ENCODE data around the gene FAM3D.
"Not testable (repeated sequence)": the region's sequence is repeated elsewhere in the genome, so short reads cannot be mapped to it uniquely, and the experiment has no call there.

Gene FAM3D

GRCh38 chr3:58679974-58680666, 13.5 kb upstream of the FAM3D start:
- peaks cover 2% of the 10 kb centered on the region for H3K27me3 ChIP-seq (ENCODE audit: insufficient read depth, poor library complexity, severe bottlenecking)
- no peak for DNase-seq (ENCODE audit: low read depth in 1 of 2, low spot score in 1 of 2)
- no peak overlapping the region for H3K4me3 ChIP-seq (replicated peaks; ENCODE audit: insufficient read depth, low read length)
- TF ChIP-seq SPI1 (IDR thresholded peaks at IDR 0.05; ENCODE audit: borderline replicate concordance, low read depth) (no peak), GABPA (IDR thresholded peaks at IDR 0.05; ENCODE audit: low read depth) (no peak), POLR2AphosphoS5 (IDR thresholded peaks at IDR 0.05; ENCODE audit: low read depth) (no peak)
- TF ChIP-seq, protein P1, sequence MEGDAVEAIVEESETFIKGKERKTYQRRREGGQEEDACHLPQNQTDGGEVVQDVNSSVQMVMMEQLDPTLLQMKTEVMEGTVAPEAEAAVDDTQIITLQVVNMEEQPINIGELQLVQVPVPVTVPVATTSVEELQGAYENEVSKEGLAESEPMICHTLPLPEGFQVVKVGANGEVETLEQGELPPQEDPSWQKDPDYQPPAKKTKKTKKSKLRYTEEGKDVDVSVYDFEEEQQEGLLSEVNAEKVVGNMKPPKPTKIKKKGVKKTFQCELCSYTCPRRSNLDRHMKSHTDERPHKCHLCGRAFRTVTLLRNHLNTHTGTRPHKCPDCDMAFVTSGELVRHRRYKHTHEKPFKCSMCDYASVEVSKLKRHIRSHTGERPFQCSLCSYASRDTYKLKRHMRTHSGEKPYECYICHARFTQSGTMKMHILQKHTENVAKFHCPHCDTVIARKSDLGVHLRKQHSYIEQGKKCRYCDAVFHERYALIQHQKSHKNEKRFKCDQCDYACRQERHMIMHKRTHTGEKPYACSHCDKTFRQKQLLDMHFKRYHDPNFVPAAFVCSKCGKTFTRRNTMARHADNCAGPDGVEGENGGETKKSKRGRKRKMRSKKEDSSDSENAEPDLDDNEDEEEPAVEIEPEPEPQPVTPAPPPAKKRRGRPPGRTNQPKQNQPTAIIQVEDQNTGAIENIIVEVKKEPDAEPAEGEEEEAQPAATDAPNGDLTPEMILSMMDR (IDR thresholded peaks at IDR 0.05; ENCODE audit: insufficient read depth, low read length) = no peak
- TF ChIP-seq, protein P2, sequence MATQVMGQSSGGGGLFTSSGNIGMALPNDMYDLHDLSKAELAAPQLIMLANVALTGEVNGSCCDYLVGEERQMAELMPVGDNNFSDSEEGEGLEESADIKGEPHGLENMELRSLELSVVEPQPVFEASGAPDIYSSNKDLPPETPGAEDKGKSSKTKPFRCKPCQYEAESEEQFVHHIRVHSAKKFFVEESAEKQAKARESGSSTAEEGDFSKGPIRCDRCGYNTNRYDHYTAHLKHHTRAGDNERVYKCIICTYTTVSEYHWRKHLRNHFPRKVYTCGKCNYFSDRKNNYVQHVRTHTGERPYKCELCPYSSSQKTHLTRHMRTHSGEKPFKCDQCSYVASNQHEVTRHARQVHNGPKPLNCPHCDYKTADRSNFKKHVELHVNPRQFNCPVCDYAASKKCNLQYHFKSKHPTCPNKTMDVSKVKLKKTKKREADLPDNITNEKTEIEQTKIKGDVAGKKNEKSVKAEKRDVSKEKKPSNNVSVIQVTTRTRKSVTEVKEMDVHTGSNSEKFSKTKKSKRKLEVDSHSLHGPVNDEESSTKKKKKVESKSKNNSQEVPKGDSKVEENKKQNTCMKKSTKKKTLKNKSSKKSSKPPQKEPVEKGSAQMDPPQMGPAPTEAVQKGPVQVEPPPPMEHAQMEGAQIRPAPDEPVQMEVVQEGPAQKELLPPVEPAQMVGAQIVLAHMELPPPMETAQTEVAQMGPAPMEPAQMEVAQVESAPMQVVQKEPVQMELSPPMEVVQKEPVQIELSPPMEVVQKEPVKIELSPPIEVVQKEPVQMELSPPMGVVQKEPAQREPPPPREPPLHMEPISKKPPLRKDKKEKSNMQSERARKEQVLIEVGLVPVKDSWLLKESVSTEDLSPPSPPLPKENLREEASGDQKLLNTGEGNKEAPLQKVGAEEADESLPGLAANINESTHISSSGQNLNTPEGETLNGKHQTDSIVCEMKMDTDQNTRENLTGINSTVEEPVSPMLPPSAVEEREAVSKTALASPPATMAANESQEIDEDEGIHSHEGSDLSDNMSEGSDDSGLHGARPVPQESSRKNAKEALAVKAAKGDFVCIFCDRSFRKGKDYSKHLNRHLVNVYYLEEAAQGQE (IDR thresholded peaks at IDR 0.05; ENCODE audit: insufficient replicate concordance, low read depth) = no peak
- no peak overlapping the region for H3K27ac ChIP-seq (replicated peaks)

DNA sequence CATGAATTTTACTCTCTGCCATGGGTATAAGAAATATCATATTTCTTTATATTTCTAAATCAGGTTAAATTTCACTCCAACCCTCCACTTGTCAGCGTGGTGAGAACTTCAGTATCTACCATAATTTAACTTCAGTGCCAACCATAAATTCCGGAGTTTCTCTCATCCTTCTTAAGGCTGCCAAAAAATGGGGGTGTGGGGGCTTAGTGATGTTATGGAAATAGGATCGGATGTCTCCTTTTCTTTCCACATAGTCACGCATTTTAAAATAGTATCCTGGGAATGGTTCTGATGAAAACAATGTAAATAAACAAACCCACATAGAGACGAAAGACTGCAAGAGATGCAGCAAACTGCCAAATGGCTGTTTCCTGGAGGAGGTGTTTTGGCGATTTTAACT, 12.9 kb upstream of the FAM3D start:
- no peak for DNase-seq (ENCODE audit: low read depth in 1 of 2, low spot score in 1 of 2)
- Histone ChIP-seq H3K4me3 (replicated peaks; ENCODE audit: insufficient read depth, low read length) (no peak overlapping the region), H3K27me3 (ENCODE audit: insufficient read depth, poor library complexity, severe bottlenecking) (peaks cover 2% of the 10 kb centered on the region), H3K27ac (replicated peaks) (no peak overlapping the region)
- TF ChIP-seq, protein P2 (IDR thresholded peaks at IDR 0.05; ENCODE audit: insufficient replicate concordance, low read depth) = no peak
- TF ChIP-seq GABPA (IDR thresholded peaks at IDR 0.05; ENCODE audit: low read depth) = no peak
- TF ChIP-seq SPI1 (IDR thresholded peaks at IDR 0.05; ENCODE audit: borderline replicate concordance, low read depth) = no peak

DNA sequence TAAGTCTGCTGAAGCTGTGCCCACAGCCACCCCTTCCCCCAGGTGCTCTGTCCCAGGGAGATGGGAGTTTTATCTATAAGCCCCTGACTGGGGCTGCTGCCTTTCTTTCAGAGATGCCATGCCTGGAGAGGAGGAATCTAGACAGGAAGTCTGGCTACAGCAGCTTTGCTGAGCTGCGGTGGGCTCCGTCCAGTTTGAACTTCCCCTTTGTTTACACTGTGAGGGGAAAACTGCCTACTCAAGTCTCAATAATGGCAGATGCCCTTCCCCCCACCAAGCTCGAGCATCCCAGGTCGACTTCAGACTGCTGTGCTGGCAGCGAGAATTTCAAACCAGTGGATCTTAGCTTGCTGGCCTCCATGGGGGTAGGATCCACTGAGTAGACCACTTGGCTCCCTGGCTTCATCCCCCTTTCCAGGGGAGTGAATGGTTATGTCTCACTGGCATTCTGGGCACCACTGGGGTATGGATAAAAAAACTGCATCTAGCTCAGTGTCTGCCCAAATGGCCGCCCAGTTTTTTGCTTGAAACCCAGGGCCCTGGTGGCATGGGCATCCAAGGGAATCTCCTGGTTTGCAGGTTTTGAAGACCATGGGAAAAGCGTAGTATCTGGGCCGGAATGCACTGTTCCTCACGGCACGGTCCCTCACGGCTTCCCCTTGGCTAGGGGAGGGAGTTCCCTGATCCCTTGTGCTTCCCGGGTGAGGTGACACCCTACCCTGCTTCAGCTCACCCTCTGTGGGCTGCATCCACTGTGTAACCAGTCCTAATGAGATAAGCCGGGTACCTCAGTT, 11.8 kb upstream of the FAM3D start:
- not testable (repeated sequence) for DNase-seq (ENCODE audit: low read depth in 1 of 2, low spot score in 1 of 2); H3K27me3 ChIP-seq (ENCODE audit: insufficient read depth, poor library complexity, severe bottlenecking); H3K4me3 ChIP-seq (replicated peaks; ENCODE audit: insufficient read depth, low read length); H3K27ac ChIP-seq (replicated peaks)

DNA sequence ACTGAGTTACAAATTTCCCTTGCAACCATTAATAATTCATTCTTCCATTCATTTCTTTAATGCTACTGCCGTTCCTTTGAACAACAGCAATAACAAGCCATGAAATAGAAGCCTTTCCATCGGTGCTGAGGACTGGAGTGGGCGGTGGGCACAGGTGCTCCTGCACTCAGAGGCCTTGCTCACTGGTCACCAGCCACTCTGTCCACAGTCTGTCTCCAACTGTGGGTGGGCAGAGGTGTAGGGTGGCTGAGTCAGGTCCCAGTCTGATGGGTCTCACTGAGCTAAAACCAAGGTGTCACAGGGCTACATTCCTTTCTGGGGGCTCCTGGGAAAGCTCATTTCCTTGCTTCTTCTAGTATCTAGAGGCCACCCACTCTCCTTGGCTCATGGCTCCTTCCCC, 6.3 kb upstream of the FAM3D start:
- TF ChIP-seq, protein P2 (IDR thresholded peaks at IDR 0.05; ENCODE audit: insufficient replicate concordance, low read depth) = no peak
- no peak for TF ChIP-seq GABPA (IDR thresholded peaks at IDR 0.05; ENCODE audit: low read depth)
- TF ChIP-seq, protein P1 (IDR thresholded peaks at IDR 0.05; ENCODE audit: insufficient read depth, low read length) = no peak
- no peak for TF ChIP-seq SPI1 (IDR thresholded peaks at IDR 0.05; ENCODE audit: borderline replicate concordance, low read depth)
- no peak for TF ChIP-seq POLR2AphosphoS5 (IDR thresholded peaks at IDR 0.05; ENCODE audit: low read depth)
- Histone ChIP-seq H3K4me3 (replicated peaks; ENCODE audit: insufficient read depth, low read length) (no peak overlapping the region), H3K27ac (replicated peaks) (no peak overlapping the region), H3K27me3 (ENCODE audit: insufficient read depth, poor library complexity, severe bottlenecking) (peaks cover 2% of the 10 kb centered on the region)
- no peak for DNase-seq (ENCODE audit: low read depth in 1 of 2, low spot score in 1 of 2)

Measured in HL-60 (cell line).